Measurements from ENCODE around the gene ZW10.

DNA sequence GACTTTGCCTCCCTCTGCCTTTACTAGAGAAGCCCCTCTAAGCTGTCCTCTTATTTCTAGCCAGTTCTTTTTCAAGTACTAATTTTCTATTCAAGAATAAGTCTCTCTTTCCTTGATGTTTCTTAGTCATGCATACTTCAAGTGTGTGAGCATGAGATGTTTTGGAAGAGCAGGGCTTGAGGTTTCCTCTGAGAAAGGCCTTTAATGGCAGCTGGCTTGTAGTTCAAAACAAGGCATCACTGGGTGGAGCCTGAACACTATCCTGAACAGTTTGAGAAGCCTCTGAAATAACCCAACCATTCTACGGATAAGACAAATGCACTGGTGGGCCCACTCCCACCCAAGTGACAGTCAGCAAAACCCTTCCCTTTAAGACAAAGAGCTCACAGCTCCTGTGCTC is 43.7 kb upstream of the ZW10 start:
- TF ChIP-seq, protein P1, sequence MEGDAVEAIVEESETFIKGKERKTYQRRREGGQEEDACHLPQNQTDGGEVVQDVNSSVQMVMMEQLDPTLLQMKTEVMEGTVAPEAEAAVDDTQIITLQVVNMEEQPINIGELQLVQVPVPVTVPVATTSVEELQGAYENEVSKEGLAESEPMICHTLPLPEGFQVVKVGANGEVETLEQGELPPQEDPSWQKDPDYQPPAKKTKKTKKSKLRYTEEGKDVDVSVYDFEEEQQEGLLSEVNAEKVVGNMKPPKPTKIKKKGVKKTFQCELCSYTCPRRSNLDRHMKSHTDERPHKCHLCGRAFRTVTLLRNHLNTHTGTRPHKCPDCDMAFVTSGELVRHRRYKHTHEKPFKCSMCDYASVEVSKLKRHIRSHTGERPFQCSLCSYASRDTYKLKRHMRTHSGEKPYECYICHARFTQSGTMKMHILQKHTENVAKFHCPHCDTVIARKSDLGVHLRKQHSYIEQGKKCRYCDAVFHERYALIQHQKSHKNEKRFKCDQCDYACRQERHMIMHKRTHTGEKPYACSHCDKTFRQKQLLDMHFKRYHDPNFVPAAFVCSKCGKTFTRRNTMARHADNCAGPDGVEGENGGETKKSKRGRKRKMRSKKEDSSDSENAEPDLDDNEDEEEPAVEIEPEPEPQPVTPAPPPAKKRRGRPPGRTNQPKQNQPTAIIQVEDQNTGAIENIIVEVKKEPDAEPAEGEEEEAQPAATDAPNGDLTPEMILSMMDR (IDR thresholded peaks at IDR 0.05): no peak
- no peak for TF ChIP-seq POLR2A (IDR thresholded peaks at IDR 0.05)
